G401.6 (cell line): ENCODE measurements around the gene USP12.

Experiments
- FAIRE-seq: peaks from 2 replicates; lab custom pipeline; 2012; peaks lifted over from hg19 to GRCh38; lab: Jason Lieb, UNC

The USP12 gene

GRCh38 chr13:27120811-27121210 is 50.8 kb downstream of the USP12 start:
- FAIRE-seq: no peak

DNA sequence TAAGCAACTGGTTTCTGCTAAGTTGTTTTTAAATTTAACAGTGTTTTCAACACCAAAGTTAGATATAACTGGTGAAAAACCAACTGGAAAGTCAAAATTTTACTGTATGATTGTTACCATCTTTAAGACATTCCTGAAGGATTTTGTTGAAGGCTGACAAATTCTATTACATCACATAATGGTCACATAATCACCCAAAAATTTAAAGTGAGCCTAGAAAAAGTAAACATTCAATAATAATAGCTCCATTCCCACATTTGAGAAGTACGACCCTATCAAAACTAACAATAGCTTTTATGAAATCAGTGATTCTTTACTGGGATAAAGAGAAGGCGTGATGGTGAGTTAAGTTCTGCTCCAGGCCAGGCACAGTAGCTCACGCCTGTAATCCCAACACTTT is 51.6 kb downstream of the USP12 start:
- no peak for FAIRE-seq

DNA sequence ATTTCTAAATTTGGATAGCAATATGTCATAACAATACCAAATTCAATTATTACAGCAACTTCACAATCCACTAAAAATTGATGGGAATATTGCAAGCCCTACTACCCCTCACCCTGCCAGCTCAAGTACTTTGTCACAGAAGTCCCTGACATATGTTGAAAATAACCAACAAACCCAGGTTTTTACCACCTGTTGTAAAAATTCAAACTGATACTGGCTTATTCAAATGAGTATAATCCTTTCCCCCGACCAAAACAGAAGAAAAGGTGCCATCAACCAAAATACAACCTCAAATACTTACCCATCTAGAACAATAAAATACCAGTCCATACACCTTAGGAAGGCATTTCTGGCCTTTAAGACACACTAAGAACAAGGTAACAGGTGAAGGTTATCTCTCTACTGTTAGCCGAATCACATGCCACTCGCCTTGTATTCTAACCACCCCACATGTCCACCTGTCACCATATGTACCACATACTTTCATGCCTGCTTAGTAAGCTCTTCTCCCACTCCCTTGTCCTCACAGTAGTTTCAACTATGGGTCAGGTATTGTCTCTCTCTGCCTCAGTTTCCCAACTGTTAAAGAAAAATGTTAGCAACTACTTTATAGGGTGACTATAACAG is 53.1 kb downstream of the USP12 start:
- FAIRE-seq: no peak

- FAIRE-seq: no peak
Observed at GRCh38 chr13:27117952-27118351, 53.7 kb downstream of the USP12 start.

DNA sequence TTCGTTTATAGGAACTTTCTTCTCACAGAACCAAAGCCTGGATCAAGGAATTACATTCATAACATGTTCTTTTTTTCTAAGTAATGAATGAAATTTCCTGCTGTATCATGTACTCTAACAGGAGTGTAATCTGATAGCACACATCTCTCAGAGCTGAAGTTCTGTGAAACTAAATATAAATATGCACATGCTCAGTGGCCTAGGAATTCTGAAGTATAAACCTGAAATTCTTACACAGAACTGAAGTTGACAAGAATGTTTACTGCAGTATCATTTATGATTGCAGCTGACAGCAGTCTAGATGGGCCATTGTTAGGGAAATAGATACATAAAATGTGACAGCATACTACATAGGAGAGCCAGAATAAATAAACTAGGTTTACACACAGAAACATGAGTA is 54.5 kb downstream of the USP12 start:
- FAIRE-seq: no peak

DNA sequence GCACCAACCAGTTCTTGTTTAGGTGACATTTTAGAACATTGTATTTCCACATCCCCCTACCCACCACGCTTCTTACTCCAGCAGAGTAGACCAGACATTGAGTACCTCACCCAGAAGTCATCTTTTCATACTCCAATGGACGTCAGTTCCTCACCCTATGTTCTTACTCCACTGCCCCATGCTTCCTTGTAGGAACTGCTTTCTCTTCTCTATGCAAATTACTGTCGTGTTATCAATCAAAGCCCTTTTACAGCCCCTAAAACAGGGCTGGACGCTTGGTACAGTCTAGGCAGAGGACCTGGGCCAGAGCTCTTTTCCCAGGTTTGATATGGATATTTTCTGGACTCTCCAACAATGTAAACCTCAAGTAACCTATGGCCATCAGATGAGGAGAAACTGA is 58.2 kb downstream of the USP12 start:
- FAIRE-seq: no peak

DNA sequence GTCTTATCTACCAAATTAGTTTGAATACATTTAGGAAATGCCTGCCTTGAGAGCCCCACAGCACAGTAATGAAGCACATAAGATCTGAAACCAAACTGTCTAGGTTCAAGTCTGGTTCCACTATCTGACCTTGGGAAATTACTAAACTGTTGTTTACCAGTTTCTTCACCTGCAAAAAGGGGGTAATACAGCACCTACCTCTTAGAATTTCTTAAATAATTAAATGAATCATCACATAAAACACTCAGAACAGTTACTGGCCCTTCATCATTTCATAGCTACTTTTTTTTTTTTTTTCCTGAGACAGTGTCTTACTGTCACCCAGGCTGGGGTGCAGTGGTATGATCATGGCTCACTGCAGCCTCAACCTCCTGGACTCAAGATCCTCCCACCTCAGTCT is 59.6 kb downstream of the USP12 start:
- FAIRE-seq: no peak

DNA sequence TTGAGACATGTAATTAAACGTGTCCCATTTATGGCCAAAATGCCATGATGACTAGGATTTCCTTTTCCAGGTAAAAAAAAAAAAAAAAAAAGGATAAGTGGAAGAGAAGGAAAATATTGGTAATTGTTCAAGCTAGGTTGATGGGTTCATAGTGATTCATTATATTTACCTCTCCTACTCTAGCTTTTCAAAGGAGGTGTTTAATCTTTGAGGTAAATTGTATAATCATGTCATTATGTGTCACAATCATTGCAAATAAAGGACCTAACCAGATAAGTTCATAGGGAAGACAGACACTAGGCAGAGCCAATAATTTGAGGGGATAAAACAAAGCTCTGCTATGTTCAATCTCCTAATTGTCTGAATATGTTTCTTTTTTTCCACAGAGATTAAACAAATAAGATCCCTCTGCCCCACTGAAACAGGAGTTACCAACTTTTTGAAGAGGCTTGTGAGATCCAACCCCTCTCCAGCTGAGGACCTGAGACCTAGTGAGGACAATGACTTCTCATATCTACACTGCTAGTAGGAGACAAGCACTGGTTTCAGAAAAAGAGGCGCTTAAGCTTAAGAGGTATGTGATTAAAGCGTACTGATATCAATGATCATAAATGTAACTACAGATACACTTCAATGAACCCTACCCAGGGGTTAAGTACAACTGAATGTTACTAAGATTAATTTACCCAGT is 61.4 kb downstream of the USP12 start:
- no peak for FAIRE-seq

- no peak for FAIRE-seq
Observed at GRCh38 chr13:27106144-27106543, 65.5 kb downstream of the USP12 start.

DNA sequence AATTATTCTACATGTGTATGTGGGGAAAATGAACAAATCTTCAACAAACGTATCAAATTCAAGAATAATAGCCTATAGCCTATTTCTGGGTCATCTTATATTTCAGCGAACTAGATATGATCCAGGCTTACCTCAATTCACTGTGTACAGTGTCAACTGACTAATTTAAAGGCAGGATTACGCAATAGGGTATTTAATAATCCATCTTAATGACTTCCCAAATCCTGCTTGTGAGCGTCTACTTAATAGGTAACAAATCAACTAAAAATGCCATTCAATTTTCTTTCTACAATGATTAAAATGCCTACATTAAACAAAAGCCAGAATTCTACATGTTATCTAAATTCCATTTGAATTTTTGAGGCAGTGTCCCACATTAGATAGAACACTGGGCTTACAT is 67.0 kb downstream of the USP12 start:
- FAIRE-seq: no peak

DNA sequence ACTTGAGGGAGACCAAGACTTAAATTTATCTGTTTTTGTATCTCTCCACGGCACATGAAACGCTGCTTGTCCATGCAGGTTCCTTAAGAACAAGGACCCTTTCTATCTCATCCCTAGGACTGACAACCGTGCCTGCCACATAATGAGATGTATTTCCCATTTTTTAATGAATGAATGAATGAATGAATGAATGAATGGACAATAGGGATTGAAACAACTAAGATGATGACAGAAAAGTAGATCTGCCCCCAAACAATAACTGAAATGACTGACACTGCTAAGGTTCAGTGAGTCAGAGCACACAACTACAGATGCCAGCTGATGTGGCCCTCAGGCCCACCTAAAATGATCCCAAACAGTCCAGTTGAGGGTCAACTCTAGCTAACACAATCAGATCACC is 69.8 kb downstream of the USP12 start:
- FAIRE-seq: no peak

DNA sequence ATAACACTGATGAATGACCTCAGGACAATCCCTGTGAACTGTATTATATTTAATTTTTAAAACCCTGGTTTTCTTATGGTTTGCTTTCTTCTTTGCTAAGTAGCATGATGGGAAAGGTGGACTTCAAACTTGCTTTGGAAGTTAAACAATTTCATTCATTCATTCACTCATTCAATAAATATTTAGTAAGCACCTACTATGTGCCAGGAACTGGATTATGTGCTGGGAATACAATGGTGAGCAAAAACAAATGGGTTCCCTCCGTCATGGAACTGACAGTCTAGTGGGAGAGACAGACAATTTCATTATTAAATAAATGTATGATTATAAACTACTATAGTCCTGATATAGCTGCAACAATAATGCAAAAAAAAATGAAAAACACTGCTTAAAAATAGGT is 70.3 kb downstream of the USP12 start:
- FAIRE-seq: no peak

DNA sequence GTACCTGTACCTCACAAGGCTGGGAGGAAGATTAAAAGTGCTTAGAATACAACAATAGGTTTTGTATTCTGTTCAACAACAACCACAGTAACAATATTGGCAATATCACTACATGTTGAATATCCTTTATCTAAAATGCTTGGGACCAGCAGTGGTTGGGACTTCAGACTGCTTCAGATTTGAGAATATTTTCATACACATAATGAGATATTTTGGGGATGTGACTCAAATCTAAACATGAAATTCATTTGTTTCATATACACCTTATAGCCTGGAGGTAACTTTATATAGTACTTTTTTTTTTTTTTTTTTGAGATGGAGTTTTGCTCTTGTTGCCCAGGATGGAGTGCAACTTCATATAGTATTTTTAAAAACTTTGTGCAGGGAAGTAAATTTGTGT is 73.9 kb downstream of the USP12 start:
- FAIRE-seq: no peak

DNA sequence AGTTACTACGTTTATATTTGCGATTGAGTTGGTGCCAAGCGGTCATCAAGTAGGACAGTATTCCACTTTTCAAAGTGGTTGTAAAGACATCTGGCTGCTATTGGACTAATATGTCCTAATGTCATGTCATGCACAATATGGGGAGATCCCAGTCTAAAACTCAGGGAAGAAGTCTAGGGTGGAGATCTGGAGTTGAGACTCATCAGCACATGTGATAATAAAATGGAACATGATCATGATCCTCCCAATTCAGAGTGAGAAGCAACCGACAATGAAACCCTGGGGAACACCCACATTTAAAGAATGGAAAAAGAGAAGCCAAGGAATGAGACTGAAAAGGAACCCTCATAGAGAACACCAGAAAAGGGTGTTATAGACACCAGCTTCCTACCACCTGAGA is 80.2 kb downstream of the USP12 start:
- FAIRE-seq: no peak

GRCh38 chr13:27088619-27089018 is 83.0 kb downstream of the USP12 start:
- no peak for FAIRE-seq

GRCh38 chr13:27086599-27087265 is 84.9 kb downstream of the USP12 start:
- no peak for FAIRE-seq

- FAIRE-seq: no peak
Observed at GRCh38 chr13:27083183-27083582, 88.4 kb downstream of the USP12 start.

GRCh38 chr13:27081893-27082679 is 89.5 kb downstream of the USP12 start:
- FAIRE-seq: no peak

DNA sequence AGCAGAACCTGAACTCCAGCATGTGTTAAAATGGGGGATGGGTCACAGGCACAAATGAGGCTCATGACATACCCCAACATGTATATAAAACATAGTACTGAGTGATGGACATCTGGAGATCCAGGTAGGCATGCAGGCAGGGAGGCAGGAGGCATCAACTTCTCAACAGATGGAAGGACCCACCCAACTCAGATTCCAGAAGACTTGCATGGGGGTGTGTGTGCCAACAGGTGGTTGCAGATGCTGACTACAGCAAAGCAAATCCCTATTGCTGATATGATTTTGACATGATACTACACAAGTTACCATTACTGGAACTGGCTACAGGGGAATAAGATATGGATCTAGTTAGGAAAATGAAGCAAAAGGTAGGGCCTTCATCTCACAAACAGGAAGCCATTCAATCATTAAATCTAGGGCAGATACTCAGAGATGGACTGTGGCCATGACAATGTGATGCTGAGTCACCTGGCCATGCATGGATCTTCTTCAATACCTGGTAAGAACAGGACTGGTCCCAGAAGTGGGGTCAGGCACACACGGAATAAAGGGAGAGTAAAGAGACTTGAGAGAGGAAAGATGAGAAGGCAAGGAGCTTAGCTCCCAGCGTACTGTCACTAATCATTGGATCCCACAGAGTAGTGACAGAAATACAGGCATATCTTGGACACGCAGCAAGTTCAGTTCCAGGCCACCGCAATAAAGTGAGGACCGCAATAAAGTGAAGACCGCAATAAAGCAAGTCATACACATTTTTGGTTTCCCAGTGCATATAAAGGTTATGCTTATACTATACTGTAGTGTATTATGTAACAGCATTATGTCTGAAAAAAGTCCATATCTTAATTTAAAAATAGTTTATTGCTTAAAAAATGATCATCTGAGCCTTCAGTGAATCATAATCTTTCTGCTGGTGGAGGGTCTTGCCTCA is 91.3 kb downstream of the USP12 start:
- FAIRE-seq: no peak

DNA sequence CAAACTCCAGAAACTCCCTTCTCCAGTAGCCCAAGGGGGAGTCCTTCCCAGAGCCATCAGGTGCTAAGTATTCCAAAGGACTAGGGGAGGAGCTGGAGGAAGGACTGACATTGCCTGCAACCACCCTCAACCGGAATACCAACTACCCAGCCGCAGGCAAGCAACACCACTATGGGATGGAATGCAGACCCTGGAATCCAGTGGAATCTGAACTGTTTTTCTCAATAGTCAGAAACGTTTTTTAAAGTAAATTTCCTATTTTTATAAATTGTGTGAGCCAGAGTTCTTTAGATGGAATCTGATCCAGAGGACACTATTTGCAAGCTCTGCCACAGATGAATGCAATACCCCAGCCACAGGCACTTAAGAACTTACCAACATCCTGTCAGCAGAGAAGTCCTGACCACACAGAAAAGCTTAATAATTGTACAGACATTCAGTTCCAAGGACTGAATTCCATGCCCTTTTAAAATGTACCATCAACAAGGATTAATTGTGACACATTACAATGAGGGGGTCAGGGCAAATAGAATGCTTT is 92.1 kb downstream of the USP12 start:
- FAIRE-seq: no peak

GRCh38 chr13:27077451-27077850 is 94.2 kb downstream of the USP12 start:
- no peak for FAIRE-seq

- FAIRE-seq: no peak
Observed at GRCh38 chr13:27076421-27076820, 95.2 kb downstream of the USP12 start.
